Fibroblast of skin of abdomen (primary cell): ENCODE measurements around the gene B3GALT6.

Experiments used
- DNase-seq: peaks from one replicate; pipeline ENCODE4 v3.0.0-alpha.2; 2013

The B3GALT6 gene

DNA sequence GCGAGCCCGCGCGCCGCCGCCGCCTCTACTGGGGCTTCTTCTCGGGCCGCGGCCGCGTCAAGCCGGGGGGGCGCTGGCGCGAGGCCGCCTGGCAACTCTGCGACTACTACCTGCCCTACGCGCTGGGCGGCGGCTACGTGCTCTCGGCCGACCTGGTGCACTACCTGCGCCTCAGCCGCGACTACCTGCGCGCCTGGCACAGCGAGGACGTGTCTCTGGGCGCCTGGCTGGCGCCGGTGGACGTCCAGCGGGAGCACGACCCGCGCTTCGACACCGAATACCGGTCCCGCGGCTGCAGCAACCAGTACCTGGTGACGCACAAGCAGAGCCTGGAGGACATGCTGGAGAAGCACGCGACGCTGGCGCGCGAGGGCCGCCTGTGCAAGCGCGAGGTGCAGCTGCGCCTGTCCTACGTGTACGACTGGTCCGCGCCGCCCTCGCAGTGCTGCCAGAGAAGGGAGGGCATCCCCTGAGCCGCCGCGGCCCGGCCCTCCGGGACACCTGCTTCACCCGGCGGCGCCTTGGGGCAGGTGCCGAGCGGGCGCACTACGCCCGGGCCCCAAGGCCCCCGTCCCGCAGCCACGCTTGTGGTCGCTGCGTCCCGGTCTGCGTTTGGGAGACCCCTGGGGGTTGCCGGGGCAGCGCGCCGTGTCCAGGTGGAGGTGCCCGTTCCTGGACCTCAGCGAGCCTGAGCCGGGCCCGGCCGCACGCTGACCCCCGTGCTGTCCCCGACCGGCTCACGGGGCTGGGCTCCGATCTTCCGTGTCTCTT, 944 bp downstream of the B3GALT6 start:
- DNase-seq, result no peak

DNA sequence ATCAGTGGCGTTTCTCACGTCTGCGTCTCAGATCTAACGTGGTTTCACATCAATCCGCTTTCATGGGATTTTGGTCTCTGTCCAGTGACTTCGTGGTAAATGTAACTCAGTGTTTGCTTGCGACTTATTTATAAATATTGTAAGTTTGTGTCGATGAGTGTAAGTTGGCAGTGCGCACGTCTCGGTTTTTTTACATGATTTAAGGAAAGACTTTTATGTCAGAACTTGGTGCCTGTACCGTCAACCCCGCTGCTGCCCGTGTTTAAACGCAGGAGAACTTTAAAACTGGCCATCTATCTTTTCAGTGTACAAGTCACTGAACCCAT, 1.5 kb downstream of the B3GALT6 start:
- no peak for DNase-seq

DNA sequence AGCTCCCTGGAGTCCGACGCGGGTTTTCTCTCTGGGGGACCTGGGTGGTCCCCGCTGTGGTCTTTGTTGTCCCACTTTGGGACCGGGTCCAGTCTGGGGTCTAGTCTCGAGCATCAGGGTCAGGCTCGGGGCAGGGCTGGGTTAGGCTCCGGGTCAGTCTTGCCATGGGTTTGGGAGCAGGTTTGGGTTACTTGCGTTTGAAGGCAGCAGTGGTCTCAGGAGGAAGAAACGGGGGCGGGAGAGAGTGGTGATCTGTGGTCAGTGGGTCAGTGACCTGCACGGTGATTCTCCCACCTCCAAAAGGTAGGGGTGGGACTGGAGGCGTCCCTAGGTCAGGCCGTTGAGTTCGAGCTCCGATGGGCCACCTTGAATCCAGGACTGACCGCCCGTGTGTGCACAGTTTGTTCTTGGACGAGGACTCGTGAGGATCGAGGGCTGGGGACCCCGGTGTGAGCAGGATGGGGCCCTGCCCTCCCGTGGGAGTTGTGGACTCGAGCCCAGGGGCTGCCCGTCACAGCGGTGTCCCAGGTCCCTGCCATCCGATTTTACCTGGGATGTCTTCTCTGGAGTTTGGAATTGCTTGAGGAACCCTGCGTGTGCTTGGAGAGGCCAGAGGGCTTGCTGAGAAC, 2.3 kb downstream of the B3GALT6 start:
- DNase-seq, result no peak

DNA sequence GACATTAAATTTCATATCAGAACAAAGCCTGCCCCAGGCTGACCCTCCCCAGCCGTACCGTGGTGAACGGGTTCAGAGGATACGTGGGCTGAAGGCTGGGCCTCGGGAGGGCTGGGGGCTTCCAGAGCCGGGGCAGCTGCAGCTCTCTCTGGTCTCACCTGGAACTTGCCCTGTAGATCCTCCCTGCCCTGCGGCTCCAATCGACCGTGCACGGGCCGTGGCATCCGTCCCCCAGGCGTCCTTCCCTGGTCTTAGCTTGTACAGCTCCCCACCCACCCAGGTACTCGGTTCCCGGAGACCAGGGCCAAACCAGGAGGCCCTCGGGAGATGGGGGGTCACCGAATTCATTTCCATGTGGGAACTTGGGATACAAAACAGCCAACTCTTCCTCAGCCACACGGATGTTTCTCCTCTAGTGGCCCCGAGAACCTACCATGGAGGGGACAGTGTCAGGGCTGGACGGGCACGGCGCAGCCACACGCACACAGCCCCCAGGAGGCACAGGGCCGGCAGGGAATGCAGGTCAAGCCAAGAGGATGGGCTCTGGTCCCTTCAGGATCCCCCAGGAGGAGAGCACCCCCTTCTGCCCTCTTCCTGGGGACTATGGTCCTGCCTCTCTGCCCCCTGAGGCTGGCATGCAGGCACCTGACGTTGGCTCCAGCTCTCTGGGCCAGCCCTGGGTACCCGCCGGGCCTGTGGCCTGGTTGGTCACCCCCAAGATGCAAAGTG, 3.1 kb downstream of the B3GALT6 start:
- no peak for DNase-seq

DNA sequence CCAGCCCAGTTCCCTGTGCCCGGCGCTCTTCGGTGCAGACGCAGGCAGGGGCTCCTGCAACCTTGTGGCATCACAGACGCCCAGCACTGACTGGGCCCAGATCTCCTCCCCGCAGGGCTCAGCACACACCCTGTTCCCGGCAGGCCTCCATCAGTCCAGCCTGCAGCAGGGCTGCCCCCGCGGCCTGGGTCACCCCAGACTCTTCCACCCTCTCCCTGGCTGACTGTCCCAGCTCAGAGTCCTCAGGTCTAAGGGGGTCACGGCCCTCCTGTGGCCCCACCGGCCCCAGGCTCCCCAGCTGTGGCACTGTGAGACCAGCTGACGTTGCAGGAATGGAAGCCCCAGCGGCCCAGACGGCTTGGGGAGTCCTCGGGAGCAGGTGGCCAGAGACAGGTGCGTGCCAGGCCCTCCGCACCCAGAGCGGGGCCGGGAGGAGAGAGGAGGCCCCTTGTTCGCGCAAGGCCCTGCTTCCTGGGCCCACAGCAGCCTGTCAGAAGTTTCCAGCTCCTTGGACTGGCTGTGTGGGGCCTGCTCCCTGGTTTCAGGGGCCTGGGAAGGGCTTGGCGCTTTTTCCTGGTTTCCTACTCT, 4.2 kb downstream of the B3GALT6 start:
- DNase-seq, result no peak

DNA sequence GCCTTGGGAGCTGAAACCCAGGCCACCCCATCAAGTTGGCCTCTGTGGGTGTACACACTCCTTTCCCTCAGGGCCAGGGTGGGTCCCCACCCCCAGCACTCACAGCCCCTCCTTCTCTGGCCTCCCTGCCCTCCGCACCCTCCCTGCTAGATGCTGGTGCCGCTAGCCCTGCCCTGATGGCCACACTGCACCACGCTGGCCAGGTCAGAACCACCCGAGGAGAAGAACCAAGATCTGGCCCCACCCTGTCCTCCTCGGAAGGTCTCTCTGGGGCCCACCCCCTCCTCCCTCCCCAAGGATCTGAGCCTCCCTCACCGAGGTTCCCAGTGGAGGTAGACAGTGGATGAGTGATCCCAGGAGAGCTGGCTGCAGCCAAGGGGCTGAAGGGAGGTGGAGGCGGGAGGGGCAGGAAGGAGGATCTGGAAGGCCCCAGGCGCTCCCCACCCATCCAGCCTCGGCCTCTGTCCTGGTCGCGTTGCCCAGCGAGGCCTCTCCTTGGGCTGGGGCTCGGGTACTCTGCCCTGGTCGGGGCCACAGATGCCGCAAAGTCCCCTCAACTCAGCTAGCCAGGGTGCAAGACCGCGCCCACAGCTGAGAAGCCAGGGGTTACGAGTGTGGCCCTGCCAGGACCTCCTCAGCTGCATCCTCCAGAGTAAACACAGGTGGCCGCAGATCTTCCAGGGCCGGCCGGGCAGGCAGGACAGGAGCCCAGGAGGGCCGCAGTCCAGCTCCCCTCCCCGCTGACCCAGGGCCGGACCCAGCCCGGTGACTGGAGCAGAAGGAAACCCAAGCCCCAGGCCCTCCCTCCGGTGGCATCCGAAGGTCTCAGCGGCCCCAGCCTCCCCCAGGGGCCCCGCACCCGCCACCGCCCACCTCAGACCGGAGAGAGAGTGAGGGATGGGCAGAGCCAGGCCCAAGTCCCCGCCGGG, 5.2 kb downstream of the B3GALT6 start:
- DNase-seq, result no peak

DNA sequence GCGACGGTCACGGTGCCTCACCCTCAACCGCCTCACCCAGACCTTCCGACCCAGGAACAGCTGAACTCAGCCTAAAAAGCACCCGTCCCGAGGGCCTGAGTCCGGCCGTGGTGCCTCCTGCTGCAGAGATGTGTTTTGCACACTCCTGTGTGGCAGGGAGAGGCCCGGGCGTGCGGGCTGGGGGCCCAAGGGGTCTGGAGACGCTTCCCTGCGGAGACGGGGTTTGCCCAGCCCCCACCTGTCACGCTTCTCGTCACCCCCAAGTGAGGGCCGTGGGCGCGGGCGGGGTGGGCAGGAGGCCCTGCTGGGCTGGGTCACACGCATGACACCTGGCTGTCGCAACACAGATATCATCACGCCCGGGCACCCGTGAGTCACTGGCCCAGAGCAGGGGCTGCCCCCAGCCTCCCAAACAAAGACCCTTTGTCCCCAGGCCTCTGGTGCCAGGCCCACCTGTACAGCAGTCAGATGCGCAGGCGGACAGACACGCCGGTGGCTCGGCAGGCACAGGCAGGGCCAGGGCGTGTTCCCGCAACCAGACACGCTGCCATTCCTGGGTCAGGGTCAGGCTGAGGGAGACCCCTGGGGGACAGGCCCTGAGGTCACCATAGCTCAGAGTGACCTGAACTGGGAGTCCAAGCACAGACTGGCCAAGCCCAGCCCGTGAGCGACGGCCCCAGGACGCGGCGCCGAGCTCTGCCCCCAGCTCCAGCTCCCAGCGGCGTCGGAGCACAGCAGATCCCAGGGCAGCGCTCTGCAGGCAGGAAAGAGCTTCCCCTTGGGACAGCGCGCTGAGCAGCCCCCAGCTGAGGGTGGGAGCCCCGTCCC, 6.1 kb downstream of the B3GALT6 start:
- DNase-seq, result no peak

DNA sequence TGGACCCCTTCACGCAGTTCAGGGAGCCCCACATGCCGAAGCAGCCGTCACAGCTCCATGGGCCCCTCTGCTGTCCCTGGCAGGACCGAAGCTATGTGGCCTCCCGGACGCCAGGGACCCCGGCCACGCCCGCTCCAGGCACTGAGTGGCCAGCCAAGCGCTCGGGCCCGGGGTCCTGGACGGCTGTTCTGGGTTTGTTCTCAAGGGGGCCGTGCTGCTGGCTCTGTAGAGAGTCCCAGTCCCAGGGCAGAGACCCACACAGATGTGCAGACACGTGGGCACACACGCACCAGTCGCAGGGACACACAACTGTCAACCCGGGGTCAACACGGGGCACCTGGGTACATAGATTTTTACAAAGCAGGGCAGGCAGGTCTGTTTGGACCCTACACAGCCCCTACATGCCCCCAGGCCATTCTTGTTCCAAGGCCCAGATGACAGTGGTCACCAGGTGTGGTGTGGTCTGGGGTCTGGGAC, 6.7 kb downstream of the B3GALT6 start:
- no peak for DNase-seq

DNA sequence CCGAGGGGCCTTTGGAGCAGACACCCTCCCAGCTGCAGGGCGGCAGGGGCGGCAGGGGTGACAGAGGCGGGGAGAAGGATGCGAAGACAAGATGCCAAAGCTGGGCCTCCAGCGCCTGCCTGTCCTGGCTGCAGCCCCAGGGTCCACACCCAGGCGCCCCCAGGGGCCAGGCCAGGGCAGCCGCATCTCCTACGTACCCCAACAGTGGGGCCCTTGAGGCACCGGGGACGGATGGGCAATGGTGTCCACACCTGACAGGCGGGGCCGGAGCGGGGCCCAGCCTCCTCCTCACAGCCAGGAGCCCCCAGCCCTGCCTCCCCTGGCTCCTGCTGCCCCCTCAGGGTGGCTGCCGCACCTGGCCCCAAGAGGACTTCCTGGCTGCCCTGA, 7.2 kb downstream of the B3GALT6 start:
- no peak for DNase-seq

DNA sequence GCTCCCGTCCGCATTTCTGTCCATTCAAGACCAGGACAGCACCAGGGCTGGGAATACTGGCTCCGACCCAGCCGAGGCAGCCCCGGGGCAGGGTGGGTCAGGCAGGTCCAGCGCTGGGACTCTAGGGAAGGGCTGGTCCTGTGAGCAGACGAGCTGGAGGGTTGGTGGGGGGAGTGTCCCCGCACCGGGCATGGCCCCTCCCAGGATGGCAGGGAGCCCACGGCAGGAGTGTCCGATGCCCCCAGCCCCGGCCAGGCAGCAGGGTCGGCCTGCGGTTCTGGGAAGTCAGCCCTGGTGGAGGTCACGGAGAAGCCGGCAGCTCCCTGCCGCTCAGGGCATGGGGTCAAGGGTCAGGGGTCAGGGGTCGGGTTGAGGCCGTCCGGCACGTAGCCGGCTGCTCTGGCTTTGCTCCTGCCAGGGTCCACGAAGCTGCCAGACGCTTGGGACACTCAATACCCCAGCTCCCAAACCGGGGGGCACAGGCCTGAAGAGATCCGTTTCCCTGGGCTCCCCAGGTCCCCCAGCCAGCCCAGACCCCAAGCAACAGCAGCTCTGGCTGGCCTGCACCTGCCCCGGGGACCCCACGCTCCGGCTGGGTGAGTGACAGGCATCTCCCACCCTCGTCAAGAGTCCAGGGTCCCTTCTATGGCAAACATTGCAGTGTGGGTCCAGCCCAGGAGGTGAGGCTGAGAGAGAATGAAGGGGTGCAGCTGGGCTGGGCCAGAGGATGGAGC, 7.7 kb downstream of the B3GALT6 start:
- DNase-seq, result no peak

DNA sequence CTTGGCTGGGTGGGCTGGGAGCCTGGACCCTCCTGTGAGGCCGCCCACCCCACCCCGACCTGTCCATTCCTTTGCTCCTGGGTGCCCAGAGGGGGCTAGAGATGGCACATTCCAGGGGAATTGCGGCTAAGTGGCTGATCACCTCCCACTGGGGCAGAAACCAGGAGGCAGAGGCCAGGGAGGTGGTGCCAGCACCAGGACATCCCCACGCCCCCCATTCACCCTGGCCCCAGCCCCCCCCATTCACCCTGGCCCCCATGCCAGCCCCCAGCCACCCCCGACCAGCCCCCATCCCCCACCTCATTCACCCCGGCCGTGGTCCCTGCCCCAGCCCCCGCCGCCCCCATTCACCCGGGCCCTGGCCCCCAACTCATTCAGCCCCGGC, 8.3 kb downstream of the B3GALT6 start:
- no peak for DNase-seq

DNA sequence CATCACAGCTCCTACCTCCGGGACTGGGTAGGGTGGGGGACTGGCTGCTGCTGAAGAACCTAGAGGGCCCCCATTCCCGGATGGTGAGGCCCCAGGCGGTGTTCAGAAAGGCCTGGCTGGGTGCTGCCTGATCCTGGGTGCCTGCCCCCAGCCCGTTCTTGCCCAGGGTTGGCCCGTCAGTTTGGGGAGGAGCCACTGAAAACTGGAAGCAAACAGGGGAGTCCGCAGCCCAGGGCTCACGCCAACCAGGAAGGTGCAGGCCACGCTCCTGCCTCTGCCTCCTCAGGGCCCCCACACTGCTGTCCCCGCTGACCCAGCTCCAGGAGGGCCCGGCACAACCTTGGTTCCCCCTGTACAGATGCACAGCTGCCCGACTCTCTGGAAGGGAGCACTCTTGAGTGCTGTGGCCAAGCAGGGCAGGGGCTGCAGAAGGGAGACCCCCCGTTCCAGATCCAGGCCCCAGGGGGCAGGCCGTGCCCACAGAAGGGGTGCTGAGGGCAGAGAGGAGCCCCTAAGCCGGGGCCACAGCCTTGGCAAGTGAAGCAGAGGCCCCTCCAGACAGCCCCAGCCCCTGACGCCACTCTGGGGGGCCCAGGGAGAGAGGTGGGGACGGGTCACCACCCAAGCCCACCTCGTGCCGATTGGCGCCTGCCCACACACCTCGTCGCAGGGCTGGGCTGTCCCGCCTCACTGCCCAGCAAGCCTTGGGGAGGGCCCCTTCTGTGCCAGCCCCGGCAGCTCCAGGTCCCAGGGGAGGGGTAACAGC, 9.0 kb downstream of the B3GALT6 start:
- no peak for DNase-seq

DNA sequence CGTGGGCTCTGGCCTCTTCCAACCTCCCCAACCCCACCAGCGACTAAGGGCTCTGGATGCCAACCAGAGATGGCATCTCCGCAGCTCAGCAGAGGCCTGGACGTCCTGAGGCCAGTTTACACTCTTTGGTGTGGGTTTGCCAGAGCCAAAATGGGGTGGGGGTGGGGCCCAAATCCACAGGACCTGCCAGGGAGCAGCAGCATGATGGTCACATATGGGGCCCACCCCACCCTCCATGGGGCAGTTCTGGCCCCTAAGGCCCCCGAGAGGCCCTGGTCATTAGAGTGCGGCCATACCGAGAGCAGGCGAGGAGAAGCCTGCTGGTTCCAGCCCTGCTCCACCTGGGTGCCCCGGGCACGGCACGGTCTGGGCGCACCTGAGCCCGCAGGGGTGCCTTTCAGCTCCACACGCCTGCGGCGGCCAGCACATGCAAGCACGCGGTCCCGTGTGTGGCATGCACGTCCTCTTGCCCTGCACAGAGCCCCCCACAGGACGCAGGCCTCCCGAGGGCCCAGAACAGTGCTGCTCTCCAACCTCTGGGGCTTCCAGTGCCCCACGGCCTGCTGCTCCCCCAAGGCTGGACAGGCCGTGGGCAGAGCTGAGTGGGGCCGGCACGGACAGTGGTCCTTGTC, 9.7 kb downstream of the B3GALT6 start:
- no peak for DNase-seq

DNA sequence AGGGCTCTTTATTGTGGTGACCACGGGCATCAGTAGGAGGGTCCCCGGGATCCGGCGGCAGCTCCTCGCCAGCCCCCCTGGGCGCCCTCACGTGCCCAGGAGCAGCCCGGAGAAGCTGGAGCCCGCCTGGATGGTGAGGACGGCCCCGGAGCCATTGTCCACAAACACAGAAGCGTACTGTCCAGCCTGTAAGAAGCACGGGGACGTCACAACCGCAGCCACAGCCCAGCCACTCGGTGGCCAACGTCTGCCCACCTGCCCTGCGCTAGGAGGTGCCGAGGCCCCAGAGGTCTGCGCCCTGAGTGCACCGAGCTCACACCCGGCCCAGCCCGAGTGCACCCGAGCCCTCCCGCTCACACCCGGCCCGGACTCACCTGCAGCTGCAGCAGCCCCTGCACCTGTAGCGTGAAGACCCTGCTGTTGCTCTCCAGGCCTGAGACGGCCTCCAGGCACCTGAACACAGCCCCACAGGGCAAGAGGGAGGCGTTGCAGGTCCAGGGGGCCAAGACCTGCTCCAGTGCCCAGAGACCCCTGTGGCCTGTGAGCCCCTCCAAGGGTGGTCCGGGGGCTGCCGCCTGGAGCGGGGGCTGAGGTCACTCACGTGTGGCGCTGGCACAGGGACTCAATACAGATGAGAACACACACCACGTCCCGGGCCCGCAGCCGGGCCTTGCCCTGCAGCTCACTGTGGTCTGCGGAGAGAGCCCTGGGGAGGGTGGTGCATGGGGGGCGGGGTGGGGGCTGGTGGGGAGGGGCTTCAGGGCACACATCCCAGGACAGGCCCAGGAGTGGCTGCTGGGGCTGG, 10.6 kb downstream of the B3GALT6 start:
- DNase-seq, result no peak

DNA sequence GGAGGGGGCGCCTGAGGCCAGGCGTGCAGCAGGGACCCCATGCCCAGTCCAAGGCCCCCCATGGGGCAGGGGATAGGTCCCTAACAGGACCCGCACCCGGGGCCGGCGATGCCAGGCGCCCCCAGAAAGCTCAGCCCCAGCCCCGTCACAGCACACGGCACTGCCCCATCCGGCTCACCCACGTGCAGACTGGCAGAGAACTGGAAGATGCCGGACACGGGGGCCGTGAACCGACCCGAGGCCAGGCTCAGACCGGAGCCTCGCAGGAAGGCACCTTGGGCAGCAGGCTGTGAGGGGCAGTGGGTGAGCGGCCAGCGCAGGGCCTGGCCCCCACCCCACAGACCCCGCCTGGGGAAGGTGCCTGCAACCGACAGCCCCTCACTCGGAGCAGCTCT, 11.2 kb downstream of the B3GALT6 start:
- no peak for DNase-seq

DNA sequence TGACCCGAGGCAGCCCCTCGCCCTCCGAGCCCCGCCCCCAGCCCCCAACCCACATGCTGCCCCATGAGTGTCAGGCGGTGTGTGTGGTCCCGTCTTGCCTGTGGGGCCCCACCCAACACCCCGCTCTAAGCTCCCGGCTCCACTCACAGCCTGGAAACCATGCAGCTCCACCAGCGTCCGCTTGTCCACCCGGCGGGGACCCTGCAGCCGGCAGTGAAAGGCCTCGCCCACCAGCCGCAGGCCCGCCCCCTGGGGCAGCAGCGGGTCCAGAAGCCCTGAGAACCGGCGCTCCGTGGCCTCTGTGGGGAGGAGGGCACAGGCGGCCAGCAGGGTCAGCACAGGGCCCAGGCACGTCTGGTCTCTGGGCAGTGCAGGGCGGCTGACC, 11.8 kb downstream of the B3GALT6 start:
- no peak for DNase-seq

DNA sequence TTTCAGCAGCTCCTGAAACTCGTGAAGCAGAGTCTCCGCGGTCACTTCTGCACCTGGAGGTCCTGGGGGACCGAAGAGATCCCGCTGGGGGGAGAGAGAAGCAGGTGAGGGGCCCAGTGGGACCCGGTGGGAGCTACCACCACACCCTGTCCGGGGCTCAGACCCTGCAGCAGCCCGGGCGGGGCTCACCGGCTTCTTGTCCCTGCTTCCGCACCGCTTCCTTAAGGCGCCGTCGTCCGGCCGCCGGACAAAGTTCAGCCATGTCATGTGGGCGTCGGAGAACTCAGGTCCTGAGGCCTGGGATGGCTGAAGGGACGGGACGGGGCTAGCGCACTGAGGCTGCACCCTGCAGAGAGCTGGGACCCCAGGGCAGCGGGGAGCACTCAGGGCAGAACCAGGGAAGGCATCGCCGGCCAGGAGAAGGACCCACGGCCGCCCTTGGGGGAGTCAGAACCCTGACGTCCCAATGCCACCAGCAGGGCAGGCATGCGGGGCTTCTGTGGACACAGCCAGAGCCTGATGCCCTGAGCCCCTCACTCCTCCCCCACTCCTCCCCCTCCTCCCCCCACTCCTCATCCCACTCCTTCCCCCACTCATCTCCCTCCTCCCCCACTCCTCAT, 12.3 kb downstream of the B3GALT6 start:
- no peak for DNase-seq

DNA sequence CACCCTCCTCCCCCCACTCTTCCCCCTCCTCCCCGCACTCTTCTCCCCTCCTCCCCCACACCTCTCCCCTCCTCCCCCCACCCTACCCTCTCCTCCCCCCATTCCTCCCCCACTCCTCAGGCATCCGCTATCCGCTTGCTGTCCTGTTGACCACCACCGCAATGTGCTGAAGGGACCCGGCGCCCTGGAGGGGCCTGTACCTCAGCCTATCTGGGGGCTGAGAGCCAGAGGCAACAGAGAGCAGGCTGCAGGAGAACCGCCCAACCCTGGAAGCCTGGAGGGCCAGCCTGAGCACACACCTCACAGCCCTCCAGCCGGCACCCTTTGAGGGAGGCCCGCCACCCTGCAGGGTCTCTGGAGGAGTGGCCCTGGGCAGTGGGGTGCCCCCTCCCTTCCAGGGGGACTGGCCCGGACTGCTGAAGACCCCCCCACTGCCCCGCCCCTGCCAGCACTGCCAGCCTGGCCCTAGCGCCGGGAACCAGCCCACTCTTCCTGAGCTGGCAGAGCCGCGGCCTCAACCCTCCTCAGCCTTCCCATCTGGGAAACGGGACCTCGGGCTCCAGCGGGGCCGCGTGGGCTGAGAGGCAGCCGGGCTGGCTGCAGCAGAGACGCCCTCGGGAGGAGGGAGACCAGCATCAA, 13.3 kb downstream of the B3GALT6 start:
- DNase-seq, result no peak
